GM06990 (cell line): ENCODE data around the gene HLA-E.

Experiments
- DNase-seq: peaks from one replicate; pipeline ENCODE4 v3.0.0-alpha.2; 2011; ENCODE audit not compliant: insufficient read length; ENCODE audit errors: extremely low read depth
- H3K27me3 ChIP-seq: replicated peaks from 2 replicates; pipeline ENCODE4 v1.6.0; 2011; ENCODE audit warnings: low read length; ENCODE audit not compliant: control insufficient read depth, insufficient read depth
- H3K36me3 ChIP-seq: 2 replicates; pipeline ENCODE4 v1.5.1; 2011; ENCODE audit warnings: low read length; ENCODE audit not compliant: control insufficient read depth, insufficient read depth
- H3K4me3 ChIP-seq: replicated peaks from 2 replicates; pipeline ENCODE4 v1.5.1; 2011; ENCODE audit warnings: low read depth, mild to moderate bottlenecking, control low read depth, low read length
- CTCF ChIP-seq: IDR thresholded peaks from 2 replicates; pipeline ENCODE4 v1.5.1; 2011; ENCODE audit warnings: low read length, control low read depth, mild to moderate bottlenecking, inconsistent platforms; ENCODE audit not compliant: insufficient read depth, poor library complexity, severe bottlenecking

HLA-E gene

DNA sequence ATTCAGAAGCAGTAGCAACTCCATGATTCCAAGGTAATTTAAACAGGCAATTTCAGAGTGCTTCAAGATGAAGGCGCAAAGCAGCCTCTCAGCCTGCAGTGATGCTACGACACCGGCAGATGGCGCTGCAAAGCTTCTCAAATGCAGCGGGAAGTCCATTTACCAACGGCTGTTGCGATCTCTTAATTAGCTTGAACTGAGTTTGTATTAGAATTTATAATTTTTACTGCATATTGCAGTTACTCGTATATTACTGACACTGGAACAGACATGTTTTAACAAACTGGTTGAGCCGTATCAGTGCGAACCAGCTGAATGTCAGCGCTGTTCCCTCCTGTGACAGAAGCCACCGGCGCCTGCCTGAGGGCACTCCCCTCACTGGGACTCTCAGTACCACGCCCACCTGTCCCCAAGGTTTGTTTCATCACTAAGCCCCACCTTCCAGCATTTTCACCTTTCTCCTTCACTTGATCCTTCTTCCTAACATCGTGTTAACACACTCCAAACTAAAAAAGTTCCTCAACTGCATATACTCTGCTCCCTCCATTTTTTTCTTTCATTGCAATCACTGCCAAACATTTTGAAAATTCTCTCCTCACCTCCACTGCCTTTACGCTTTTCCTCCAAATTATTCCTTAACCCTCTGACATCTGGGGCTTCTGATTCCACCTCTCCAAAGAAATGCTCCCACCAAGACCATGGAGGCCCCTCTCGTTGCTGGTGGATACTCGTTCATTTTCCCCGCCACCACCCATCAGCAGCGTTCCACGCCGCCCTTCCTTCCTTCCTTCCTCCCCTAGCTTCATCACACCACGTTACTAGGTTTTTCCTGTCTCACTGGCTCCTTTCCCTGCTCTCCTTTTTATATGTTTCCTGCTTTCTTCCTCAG, 52.5 kb downstream of the HLA-E start:
- H3K27me3 ChIP-seq: no peaks in the 10 kb centered on the region
- H3K36me3 ChIP-seq: peaks cover 9% of the 10 kb centered on the region
- H3K4me3 ChIP-seq: peak overlapping the region; percentile 32
- DNase-seq: peak; percentile 59
- peak; percentile 95 for TF ChIP-seq CTCF

DNA sequence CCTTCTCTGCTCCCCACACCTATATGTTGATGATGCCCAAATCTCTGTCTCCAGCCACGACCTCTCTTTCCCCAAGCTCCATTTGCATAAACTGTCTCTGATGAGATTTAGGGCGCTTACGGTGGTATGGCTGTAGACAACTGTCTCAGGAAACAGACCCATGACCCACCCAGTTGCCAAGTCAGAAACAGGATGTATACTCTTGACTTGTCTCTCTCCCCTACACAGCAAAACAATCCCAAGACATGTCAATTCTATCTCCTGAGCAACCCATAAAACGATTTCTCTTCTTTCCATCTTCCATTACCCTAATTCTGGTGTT, 53.1 kb downstream of the HLA-E start:
- H3K27me3 ChIP-seq: no peaks in the 10 kb centered on the region
- TF ChIP-seq CTCF: no peak
- H3K4me3 ChIP-seq: no peak overlapping the region
- peaks cover 12% of the 10 kb centered on the region for H3K36me3 ChIP-seq
- no peak for DNase-seq

- no peak for DNase-seq
- peaks cover 12% of the 10 kb centered on the region for H3K36me3 ChIP-seq
- H3K27me3 ChIP-seq: no peaks in the 10 kb centered on the region
- no peak overlapping the region for H3K4me3 ChIP-seq
- TF ChIP-seq CTCF: no peak
These were observed 53.6 kb downstream of the HLA-E start for GRCh38 chr6:30542915-30543314.
